HCT116 (cell line): ENCODE measurements around the gene CPNE8. TPM values are rescaled to one million over a fixed set of nuclear protein-coding genes. Genes with fewer than 3 reads are reported as not detected.

Source experiments
- ATAC-seq: fragments of 200-7000 bp; cut with Tn5 transposase; 2 replicates; pipeline ENCODE4 v1.9.1; 2020; ENCODE audit warnings: mild to moderate bottlenecking, moderate library complexity
- BruUV-seq: library from RNA; stranded (reverse); fragments of 400-500 nt; replicated peaks from 2 replicates; lab custom pipeline; 2021; lab: Mats Ljungman, UMichigan
- CTCF ChIA-PET: fragments of 300-600 bp; sonication (Branson Sonifier 250); formaldehyde crosslinking; loops from one replicate; lab custom pipeline; 2021; ENCODE audit warnings: antibody characterized with exemption; lab: Charles Lee
- POLR2A ChIA-PET: fragments of 300-600, 350-600 bp; sonication (Branson Sonifier 250); formaldehyde crosslinking; loops from one replicate; lab custom pipeline; 2021; ENCODE audit warnings: antibody characterized with exemption; lab: Charles Lee
- RAD21 ChIA-PET, 2 experiments: fragments of 300-600 bp; sonication (Branson Sonifier 250); formaldehyde crosslinking; loops; one replicate each; lab custom pipeline; 2023; ENCODE audit warnings: low total read pairs in 2 of 2; ENCODE audit not compliant: uncharacterized antibody in 2 of 2, unreplicated experiment in 2 of 2, low non-redundant PET in 1 of 2; lab: Charles Lee
- DNase-seq: peaks from one replicate; pipeline ENCODE4 v3.0.0-alpha.2; 2010; ENCODE audit warnings: low read depth, low spot score
- H2AFZ ChIP-seq: fragments of 200-600 bp; shearing (Covaris generic), sonication (generic); 2 replicates; pipeline ENCODE4 v1.6.1; 2017; ENCODE audit warnings: low read depth, mixed run types, mixed read lengths, antibody characterized with exemption, low read length; ENCODE audit not compliant: poor library complexity, severe bottlenecking
- H3K27ac ChIP-seq: 2 replicates; pipeline ENCODE4 v1.5.1; 2012; ENCODE audit warnings: low read depth, low read length
- H3K27me3 ChIP-seq: fragments of 200-600 bp; sonication (generic); 2 replicates; pipeline ENCODE4 v1.6.1; 2016; ENCODE audit warnings: mixed run types, low read length, mixed read lengths; ENCODE audit not compliant: insufficient read depth
- H3K36me3 ChIP-seq, 2 experiments: fragments of 200-500 bp in 1 of 2; fragments of 200-600 bp in 1 of 2; sonication (Bioruptor generic) in 1 of 2; sonication (generic) in 1 of 2; 2 replicates each; pipeline versions ENCODE4 v1.5.1 to v1.6.1; 2014 to 2016; ENCODE audit warnings: low read length in 2 of 2, inconsistent platforms in 1 of 2, mixed read lengths in 1 of 2, mixed run types in 1 of 2; ENCODE audit not compliant: insufficient read depth in 2 of 2, control insufficient read depth in 1 of 2
- H3K4me1 ChIP-seq, 2 experiments: fragments of 200-600 bp in 1 of 2; sonication (generic) in 1 of 2; 2 replicates each; pipeline versions ENCODE4 v1.5.1 to v1.6.1; 2012 to 2017; ENCODE audit warnings: low read length in 2 of 2, inconsistent platforms in 1 of 2, mild to moderate bottlenecking in 1 of 2, mixed read lengths in 1 of 2, mixed run types in 1 of 2, moderate library complexity in 1 of 2; ENCODE audit not compliant: insufficient read depth in 2 of 2, control insufficient read depth in 1 of 2
- H3K4me2 ChIP-seq: fragments of 200-600 bp; sonication (generic); 2 replicates; pipeline ENCODE4 v1.6.1; 2017; ENCODE audit warnings: mixed run types, low read length, mixed read lengths
- H3K4me3 ChIP-seq, 2 experiments: fragments of 200-600 bp in 1 of 2; sonication (generic) in 1 of 2; replicated peaks in 1 of 2; 2 replicates each; pipeline ENCODE4 v1.5.1; 2011 to 2016; ENCODE audit warnings: low read length in 2 of 2, control low read depth in 1 of 2, low read depth in 1 of 2, mild to moderate bottlenecking in 1 of 2, mixed read lengths in 1 of 2, mixed run types in 1 of 2
- H3K79me2 ChIP-seq: fragments of 200-600 bp; sonication (generic); 2 replicates; pipeline ENCODE4 v1.6.1; 2017; ENCODE audit warnings: mild to moderate bottlenecking, mixed run types, low read length, moderate library complexity, mixed read lengths; ENCODE audit not compliant: insufficient read depth
- H3K9ac ChIP-seq: fragments of 200-600 bp; sonication (generic); 2 replicates; pipeline ENCODE4 v1.6.1; 2016; ENCODE audit warnings: low read length, mixed read lengths
- H3K9me2 ChIP-seq: fragments of 200-600 bp; sonication (generic), shearing (Covaris generic); 2 replicates; pipeline ENCODE4 v1.6.1; 2017; ENCODE audit warnings: mixed run types, mild to moderate bottlenecking, moderate library complexity; ENCODE audit not compliant: insufficient read depth
- H3K9me3 ChIP-seq, 2 experiments: fragments of 200-500 bp in 1 of 2; fragments of 200-600 bp in 1 of 2; sonication (Bioruptor generic) in 1 of 2; sonication (generic) in 1 of 2; 2 replicates each; pipeline ENCODE4 v1.6.1; 2014 to 2017; ENCODE audit warnings: low read length in 2 of 2, mixed read lengths in 2 of 2, inconsistent platforms in 1 of 2, low read depth in 1 of 2, mild to moderate bottlenecking in 1 of 2, mixed run types in 1 of 2, moderate library complexity in 1 of 2; ENCODE audit not compliant: control insufficient read depth in 1 of 2, insufficient read depth in 1 of 2
- H4K20me1 ChIP-seq: fragments of 200-600 bp; sonication (generic), shearing (Covaris generic); 2 replicates; pipeline ENCODE4 v1.6.1; 2017; ENCODE audit warnings: mixed run types, mild to moderate bottlenecking, moderate library complexity; ENCODE audit not compliant: insufficient read depth
- CBX3 ChIP-seq: IDR thresholded peaks from 2 replicates; pipeline ENCODE4 v1.6.1; 2012; ENCODE audit warnings: low read depth
- JUND ChIP-seq: IDR thresholded peaks from 2 replicates; pipeline ENCODE4 v1.6.1; 2012
- POLR2A ChIP-seq: IDR thresholded peaks from 2 replicates; pipeline ENCODE4 v1.7.0; 2011; ENCODE audit warnings: borderline replicate concordance; ENCODE audit not compliant: insufficient read depth, insufficient read length; ENCODE audit errors: extremely low read depth
- SP1 ChIP-seq: IDR thresholded peaks from 2 replicates; pipeline ENCODE4 v1.6.1; 2012; ENCODE audit warnings: low read depth
- SRF ChIP-seq: IDR thresholded peaks from 2 replicates; pipeline ENCODE4 v1.6.1; 2012; ENCODE audit warnings: low read depth
- intact Hi-C: fragments of 100-400 bp; cut with micrococcal nuclease; formaldehyde crosslinking; loops from 2 replicates; pipeline ENCODE4 v1.10.0; 2022
- total RNA-seq: library from RNA; stranded (reverse); gene quantifications from one replicate; pipeline ENCODE4 v1.2.1, GENCODE V29; 2021; ENCODE audit not compliant: unreplicated experiment
- TF ChIP-seq, protein P1 (sequence below), 3 experiments: fragments of 200-600 bp in 1 of 3; sonication (generic) in 1 of 3; IDR thresholded peaks in 2 of 3; conservative IDR thresholded peaks in 1 of 3; 2 replicates each; pipeline ENCODE4 v1.5.1; 2012 to 2017; ENCODE audit warnings: low read depth in 2 of 3, low read length in 2 of 3, antibody characterized with exemption in 1 of 3, borderline replicate concordance in 1 of 3, control low read depth in 1 of 3, mild to moderate bottlenecking in 1 of 3, mixed read lengths in 1 of 3, mixed run types in 1 of 3, moderate library complexity in 1 of 3; ENCODE audit not compliant: insufficient read depth in 1 of 3
- TF ChIP-seq, protein P2 (sequence below): IDR thresholded peaks from 2 replicates; pipeline ENCODE4 v1.6.1; 2011; ENCODE audit warnings: mild to moderate bottlenecking, low read length, moderate library complexity; ENCODE audit not compliant: insufficient replicate concordance; ENCODE audit errors: extremely low read depth
- TF ChIP-seq, protein P3 (sequence below): IDR thresholded peaks from 2 replicates; pipeline ENCODE4 v1.6.1; 2012
- TF ChIP-seq, protein P4 (sequence below): IDR thresholded peaks from 2 replicates; pipeline ENCODE4 v1.6.1; 2012

The CPNE8 gene
- total RNA-seq, 1 experiment from 2014 or later = 14.2 TPM

DNA sequence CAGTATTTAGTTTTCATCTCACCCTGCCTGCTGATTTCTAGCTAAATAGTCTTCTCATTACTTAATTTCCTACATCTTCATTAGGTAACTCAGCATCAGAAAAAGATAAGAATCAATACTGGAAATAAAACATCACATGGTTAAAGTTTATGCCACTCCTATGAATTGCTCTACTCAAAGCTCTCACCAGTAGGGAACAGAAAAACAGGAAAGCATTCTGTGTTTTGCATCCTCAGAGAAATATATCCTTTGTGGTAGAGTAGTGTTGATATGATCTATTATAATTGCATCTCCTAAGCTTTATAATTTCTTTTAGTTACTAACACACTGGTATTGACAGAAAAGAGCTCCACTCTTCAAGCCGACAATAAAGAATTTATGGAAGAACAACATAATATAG lies 9.9 kb downstream of the CPNE8 start:
- CTCF ChIA-PET = interaction anchor here (1.4 kb wide), 2 partner anchors 9 to 11 kb away, joined by 3 to 4 read pairs; partner anchors contain the start of gene CPNE8
- H3K79me2 ChIP-seq = peaks cover 21% of the 10 kb centered on the region
- no peak overlapping the region for H3K4me2 ChIP-seq
- H3K9me3 ChIP-seq = no peaks in the 10 kb centered on the region
- H3K9ac ChIP-seq = no peak overlapping the region
- H3K9me2 ChIP-seq = no peaks in the 10 kb centered on the region
- peaks cover 0 to 6% of the 10 kb centered on the region in 2 experiments; a peak in 2 of 4 replicates for H3K4me1 ChIP-seq
- no TSS peak for BruUV-seq
- H3K27ac ChIP-seq = no peak overlapping the region
- RAD21 ChIA-PET = no interaction called here
- H3K4me3 ChIP-seq = no peak overlapping the region
- H3K36me3 ChIP-seq = no peaks in the 10 kb centered on the region
- ATAC-seq (no peak), DNase-seq (no peak)
- no peaks in the 10 kb centered on the region for H4K20me1 ChIP-seq
- intact Hi-C loops = no loop called here
- H2AFZ ChIP-seq = no peak overlapping the region
- no peaks in the 10 kb centered on the region for H3K27me3 ChIP-seq
- TF ChIP-seq JUND (no peak), CBX3 (no peak), POLR2A (no peak), SRF (no peak), SP1 (no peak)
- TF ChIP-seq, protein P1, sequence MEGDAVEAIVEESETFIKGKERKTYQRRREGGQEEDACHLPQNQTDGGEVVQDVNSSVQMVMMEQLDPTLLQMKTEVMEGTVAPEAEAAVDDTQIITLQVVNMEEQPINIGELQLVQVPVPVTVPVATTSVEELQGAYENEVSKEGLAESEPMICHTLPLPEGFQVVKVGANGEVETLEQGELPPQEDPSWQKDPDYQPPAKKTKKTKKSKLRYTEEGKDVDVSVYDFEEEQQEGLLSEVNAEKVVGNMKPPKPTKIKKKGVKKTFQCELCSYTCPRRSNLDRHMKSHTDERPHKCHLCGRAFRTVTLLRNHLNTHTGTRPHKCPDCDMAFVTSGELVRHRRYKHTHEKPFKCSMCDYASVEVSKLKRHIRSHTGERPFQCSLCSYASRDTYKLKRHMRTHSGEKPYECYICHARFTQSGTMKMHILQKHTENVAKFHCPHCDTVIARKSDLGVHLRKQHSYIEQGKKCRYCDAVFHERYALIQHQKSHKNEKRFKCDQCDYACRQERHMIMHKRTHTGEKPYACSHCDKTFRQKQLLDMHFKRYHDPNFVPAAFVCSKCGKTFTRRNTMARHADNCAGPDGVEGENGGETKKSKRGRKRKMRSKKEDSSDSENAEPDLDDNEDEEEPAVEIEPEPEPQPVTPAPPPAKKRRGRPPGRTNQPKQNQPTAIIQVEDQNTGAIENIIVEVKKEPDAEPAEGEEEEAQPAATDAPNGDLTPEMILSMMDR (IDR thresholded peaks at IDR 0.05 in 2 of 3, conservative IDR thresholded peaks at IDR 0.05 in 1 of 3; ENCODE audit: borderline replicate concordance in 1 of 3, insufficient read depth in 1 of 3, low read depth in 2 of 3, low read length in 2 of 3) = no peak
- TF ChIP-seq, protein P2, sequence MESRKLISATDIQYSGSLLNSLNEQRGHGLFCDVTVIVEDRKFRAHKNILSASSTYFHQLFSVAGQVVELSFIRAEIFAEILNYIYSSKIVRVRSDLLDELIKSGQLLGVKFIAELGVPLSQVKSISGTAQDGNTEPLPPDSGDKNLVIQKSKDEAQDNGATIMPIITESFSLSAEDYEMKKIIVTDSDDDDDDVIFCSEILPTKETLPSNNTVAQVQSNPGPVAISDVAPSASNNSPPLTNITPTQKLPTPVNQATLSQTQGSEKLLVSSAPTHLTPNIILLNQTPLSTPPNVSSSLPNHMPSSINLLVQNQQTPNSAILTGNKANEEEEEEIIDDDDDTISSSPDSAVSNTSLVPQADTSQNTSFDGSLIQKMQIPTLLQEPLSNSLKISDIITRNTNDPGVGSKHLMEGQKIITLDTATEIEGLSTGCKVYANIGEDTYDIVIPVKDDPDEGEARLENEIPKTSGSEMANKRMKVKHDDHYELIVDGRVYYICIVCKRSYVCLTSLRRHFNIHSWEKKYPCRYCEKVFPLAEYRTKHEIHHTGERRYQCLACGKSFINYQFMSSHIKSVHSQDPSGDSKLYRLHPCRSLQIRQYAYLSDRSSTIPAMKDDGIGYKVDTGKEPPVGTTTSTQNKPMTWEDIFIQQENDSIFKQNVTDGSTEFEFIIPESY = no peak
- TF ChIP-seq, protein P3, sequence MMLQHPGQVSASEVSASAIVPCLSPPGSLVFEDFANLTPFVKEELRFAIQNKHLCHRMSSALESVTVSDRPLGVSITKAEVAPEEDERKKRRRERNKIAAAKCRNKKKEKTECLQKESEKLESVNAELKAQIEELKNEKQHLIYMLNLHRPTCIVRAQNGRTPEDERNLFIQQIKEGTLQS = no peak
- TF ChIP-seq, protein P4, sequence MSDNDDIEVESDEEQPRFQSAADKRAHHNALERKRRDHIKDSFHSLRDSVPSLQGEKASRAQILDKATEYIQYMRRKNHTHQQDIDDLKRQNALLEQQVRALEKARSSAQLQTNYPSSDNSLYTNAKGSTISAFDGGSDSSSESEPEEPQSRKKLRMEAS = no peak
- POLR2A ChIA-PET = interaction anchor here (2.6 kb wide), 1 partner anchor 10 kb away, joined by 9 read pairs; the partner anchor contains the start of gene CPNE8
